Panc1 (cell line): Measurements from ENCODE around the gene BTBD18. TPM values are rescaled to one million over a fixed set of nuclear protein-coding genes. Genes with fewer than 3 reads are reported as not detected.

ENCODE experiments used
- ATAC-seq: fragments of 200-7000 bp; cut with Tn5 transposase; 2 replicates; pipeline ENCODE4 v1.9.1; 2020; ENCODE audit warnings: mild to moderate bottlenecking, moderate library complexity
- BruUV-seq: library from RNA; stranded (reverse); fragments of 400-500 nt; replicated peaks from 2 replicates; lab custom pipeline; 2021; lab: Mats Ljungman, UMichigan
- CTCF ChIA-PET: fragments of 300-600 bp; sonication (Branson Sonifier 250); formaldehyde crosslinking; loops from one replicate; lab custom pipeline; 2022; ENCODE audit warnings: antibody characterized with exemption; lab: Charles Lee
- POLR2A ChIA-PET: fragments of 300-600 bp; sonication (Branson Sonifier 250); formaldehyde crosslinking; loops from one replicate; lab custom pipeline; 2022; ENCODE audit warnings: antibody characterized with exemption; lab: Charles Lee
- DNase-seq: peaks from one replicate; pipeline ENCODE4 v3.0.0-alpha.2; 2010; ENCODE audit warnings: low read depth, low spot score
- H3K27ac ChIP-seq: 2 replicates; pipeline ENCODE4 v1.5.1; 2011; ENCODE audit warnings: mild to moderate bottlenecking, low read length, inconsistent platforms
- H3K27me3 ChIP-seq: fragments of 200-500 bp; sonication (Bioruptor generic); 2 replicates; pipeline ENCODE4 v1.6.0; 2014; ENCODE audit warnings: low read length, inconsistent platforms; ENCODE audit not compliant: control insufficient read depth, insufficient read depth
- H3K36me3 ChIP-seq: fragments of 200-500 bp; sonication (Bioruptor generic); 2 replicates; pipeline ENCODE4 v1.5.1; 2014; ENCODE audit warnings: inconsistent platforms, mild to moderate bottlenecking, low read length, moderate library complexity; ENCODE audit not compliant: control insufficient read depth, insufficient read depth
- H3K4me1 ChIP-seq: 2 replicates; pipeline ENCODE4 v1.5.1; 2011; ENCODE audit warnings: inconsistent platforms, mild to moderate bottlenecking, low read length, moderate library complexity; ENCODE audit not compliant: control insufficient read depth, insufficient read depth
- H3K4me3 ChIP-seq, 2 experiments: 2 replicates each; pipeline ENCODE4 v1.5.1; 2011 to 2012; ENCODE audit warnings: low read depth in 2 of 2, low read length in 2 of 2, mild to moderate bottlenecking in 2 of 2, inconsistent platforms in 1 of 2, moderate library complexity in 1 of 2
- H3K9me3 ChIP-seq: fragments of 200-500 bp; sonication (Bioruptor generic); 2 replicates; pipeline ENCODE4 v1.5.1; 2014; ENCODE audit warnings: low read depth, mild to moderate bottlenecking, inconsistent platforms, low read length, moderate library complexity; ENCODE audit not compliant: control insufficient read depth, insufficient read depth
- CTCF ChIP-seq: fragments of 450-650 bp; IDR thresholded peaks from 2 replicates; pipeline ENCODE4 v1.5.1; 2017; ENCODE audit warnings: mild to moderate bottlenecking
- POLR2AphosphoS5 ChIP-seq: IDR thresholded peaks from 2 replicates; pipeline ENCODE4 v1.6.1; 2012; ENCODE audit warnings: mild to moderate bottlenecking, low read depth, low read length, moderate library complexity
- REST ChIP-seq, 2 experiments: IDR thresholded peaks; 2 replicates each; pipeline ENCODE4 v1.6.1; 2011 to 2012; ENCODE audit warnings: low read depth in 2 of 2, control low read depth in 1 of 2, low read length in 1 of 2, mild to moderate bottlenecking in 1 of 2, moderate library complexity in 1 of 2; ENCODE audit not compliant: insufficient read depth in 1 of 2
- SIN3A ChIP-seq: IDR thresholded peaks from 2 replicates; pipeline ENCODE4 v1.6.1; 2012; ENCODE audit warnings: low read depth, mild to moderate bottlenecking, low read length, moderate library complexity, borderline replicate concordance; ENCODE audit not compliant: insufficient read depth
- TCF7L2 ChIP-seq: IDR thresholded peaks from 2 replicates; pipeline ENCODE4 v1.6.1; 2011; ENCODE audit warnings: mild to moderate bottlenecking, low read depth, low read length, inconsistent platforms
- in situ Hi-C: cut with HindIII; loops from 2 replicates; pipeline ENCODE4 v1.10.0; 2016; ENCODE audit warnings: low sequenced_read_pairs, low pct_unique_long_range_greater_than_20kb
- intact Hi-C: fragments of 100-400 bp; cut with micrococcal nuclease; formaldehyde crosslinking; loops from one replicate; pipeline ENCODE4 v1.10.0; 2022; ENCODE audit not compliant: unreplicated experiment
- total RNA-seq: library from RNA; stranded (reverse); gene quantifications from one replicate; pipeline ENCODE4 v1.2.1, GENCODE V29; 2021; ENCODE audit not compliant: unreplicated experiment

The BTBD18 gene
- total RNA-seq, 1 experiment from 2014 or later, result not detected

GRCh38 chr11:57773026-57773598 lies 21.5 kb upstream of the BTBD18 start:
- Histone ChIP-seq H3K9me3 (no peaks in the 10 kb centered on the region), H3K36me3 (no peaks in the 10 kb centered on the region), H3K27ac (peak overlapping the region; percentile 74), H3K4me3 (no peak overlapping the region), H3K27me3 (no peaks in the 10 kb centered on the region), H3K4me1 (peaks cover 66% of the 10 kb centered on the region)
- intact Hi-C loops, result no loop called here
- ATAC-seq, result no peak
- CTCF ChIA-PET, result no interaction called here
- no peak for DNase-seq
- POLR2A ChIA-PET, result interaction anchor here (0.7 kb wide), 2 partner anchors 9 to 186 kb away, joined by 4 to 7 read pairs; no protein-coding TSS in a partner anchor
- TF ChIP-seq REST (IDR thresholded peaks at IDR 0.05; ENCODE audit: insufficient read depth in 1 of 2, low read depth in 2 of 2, low read length in 1 of 2) (no peak), CTCF (no peak), TCF7L2 (no peak), SIN3A (no peak), POLR2AphosphoS5 (no peak)
- in situ Hi-C loops, result no loop called here
- BruUV-seq, result TSS peak; percentile 45

GRCh38 chr11:57772562-57772961 lies 20.9 kb upstream of the BTBD18 start:
- Histone ChIP-seq H3K27ac (peak overlapping the region; percentile 74), H3K4me3 (no peak overlapping the region), H3K9me3 (no peaks in the 10 kb centered on the region), H3K27me3 (no peaks in the 10 kb centered on the region), H3K4me1 (peaks cover 61% of the 10 kb centered on the region), H3K36me3 (no peaks in the 10 kb centered on the region)
- ChIA-PET POLR2A (interaction anchor here (0.7 kb wide), 1 partner anchor 26 kb away, joined by 9 read pairs; no protein-coding TSS in a partner anchor), CTCF (interaction anchor here (0.7 kb wide), 1 partner anchor 28 kb away, joined by 5 read pairs; no protein-coding TSS in a partner anchor)
- in situ Hi-C loops (no loop called here), intact Hi-C loops (no loop called here)
- BruUV-seq, result no TSS peak
- no peak for TF ChIP-seq CTCF
- no peak for TF ChIP-seq SIN3A
- TF ChIP-seq REST (IDR thresholded peaks at IDR 0.05; ENCODE audit: insufficient read depth in 1 of 2, low read depth in 2 of 2, low read length in 1 of 2), result no peak
- TF ChIP-seq TCF7L2, result no peak
- TF ChIP-seq POLR2AphosphoS5, result no peak
- no peak for ATAC-seq
- no peak for DNase-seq
